Subcutaneous abdominal adipose tissue (tissue), 5 donors: Measurements from ENCODE around the gene STK32B.

Experiments
- H3K27ac ChIP-seq: one replicate; pipeline ENCODE4 v1.7.0; 2013; ENCODE audit warnings: low read depth, mild to moderate bottlenecking, inconsistent platforms, low read length, moderate library complexity
- H3K27me3 ChIP-seq, 5 donors: one replicate each; pipeline ENCODE4 v1.7.0; 2013; ENCODE audit warnings: low read length in 5 of 5, inconsistent platforms in 1 of 5; ENCODE audit not compliant: control insufficient read depth in 5 of 5, insufficient read depth in 4 of 5
- H3K36me3 ChIP-seq, 5 donors: one replicate each; pipeline ENCODE4 v1.7.0; 2013; ENCODE audit warnings: low read length in 5 of 5; ENCODE audit not compliant: control insufficient read depth in 5 of 5, insufficient read depth in 5 of 5
- H3K4me1 ChIP-seq, 5 donors: one replicate each; pipeline ENCODE4 v1.7.0; 2013; ENCODE audit warnings: low read length in 5 of 5, mild to moderate bottlenecking in 3 of 5, moderate library complexity in 1 of 5; ENCODE audit not compliant: control insufficient read depth in 5 of 5, insufficient read depth in 5 of 5
- H3K4me3 ChIP-seq, 5 donors: one replicate each; pipeline ENCODE4 v1.7.0; 2013; ENCODE audit warnings: low read length in 5 of 5, low read depth in 1 of 5
- H3K9ac ChIP-seq, 5 donors: one replicate each; pipeline ENCODE4 v1.7.0; 2013; ENCODE audit warnings: low read length in 5 of 5, mild to moderate bottlenecking in 4 of 5, moderate library complexity in 3 of 5
- H3K9me3 ChIP-seq, 5 donors: one replicate each; pipeline ENCODE4 v1.7.0; 2013; ENCODE audit warnings: low read length in 5 of 5; ENCODE audit not compliant: control insufficient read depth in 5 of 5
- donor health status: healthy.
- donor health status: healthy.
- donor health status: healthy.
- donor health status: healthy.
- donor health status: healthy.

Gene STK32B

GRCh38 chr4:5447755-5448154 is 396.5 kb downstream of the STK32B start:
- Histone ChIP-seq H3K4me1 (no peaks in the 10 kb centered on the region), H3K9ac (no peak overlapping the region), H3K9me3 (no peaks in the 10 kb centered on the region), H3K27me3 (no peaks in the 10 kb centered on the region), H3K36me3 (no peaks in the 10 kb centered on the region), H3K4me3 (no peak overlapping the region), H3K27ac (no peak overlapping the region)

GRCh38 chr4:5448221-5448620 is 396.9 kb downstream of the STK32B start:
- Histone ChIP-seq H3K4me1 (no peaks in the 10 kb centered on the region), H3K9me3 (no peaks in the 10 kb centered on the region), H3K27me3 (no peaks in the 10 kb centered on the region), H3K4me3 (no peak overlapping the region), H3K27ac (no peak overlapping the region), H3K36me3 (no peaks in the 10 kb centered on the region), H3K9ac (no peak overlapping the region)

GRCh38 chr4:5451243-5451642 is 400.0 kb downstream of the STK32B start:
- Histone ChIP-seq H3K4me3 (no peak overlapping the region), H3K27me3 (no peaks in the 10 kb centered on the region), H3K36me3 (no peaks in the 10 kb centered on the region), H3K9me3 (no peaks in the 10 kb centered on the region), H3K27ac (no peak overlapping the region), H3K4me1 (no peaks in the 10 kb centered on the region), H3K9ac (no peak overlapping the region)

- no peaks in the 10 kb centered on the region for H3K9me3 ChIP-seq
- no peak overlapping the region for H3K9ac ChIP-seq
- no peak overlapping the region for H3K4me3 ChIP-seq
- no peaks in the 10 kb centered on the region for H3K36me3 ChIP-seq
- H3K4me1 ChIP-seq, result no peaks in the 10 kb centered on the region
- H3K27ac ChIP-seq, result no peak overlapping the region
- no peaks in the 10 kb centered on the region for H3K27me3 ChIP-seq
Measured at GRCh38 chr4:5452156-5452555, 400.9 kb downstream of the STK32B start.

GRCh38 chr4:5455003-5455585 is 403.8 kb downstream of the STK32B start:
- H3K4me3 ChIP-seq, result no peak overlapping the region
- no peaks in the 10 kb centered on the region for H3K4me1 ChIP-seq
- no peaks in the 10 kb centered on the region for H3K9me3 ChIP-seq
- H3K9ac ChIP-seq, result no peak overlapping the region
- H3K27ac ChIP-seq, result no peak overlapping the region
- peaks cover 0 to 4% (median 0%) of the 10 kb centered on the region in 5 donors for H3K36me3 ChIP-seq
- no peaks in the 10 kb centered on the region for H3K27me3 ChIP-seq

GRCh38 chr4:5456296-5456845 is 405.1 kb downstream of the STK32B start:
- Histone ChIP-seq H3K27me3 (no peaks in the 10 kb centered on the region), H3K27ac (no peak overlapping the region), H3K9me3 (no peaks in the 10 kb centered on the region)

GRCh38 chr4:5458676-5459075 is 407.4 kb downstream of the STK32B start:
- no peak overlapping the region for H3K4me3 ChIP-seq
- H3K9me3 ChIP-seq, result no peaks in the 10 kb centered on the region
- no peak overlapping the region for H3K27ac ChIP-seq
- H3K27me3 ChIP-seq, result no peaks in the 10 kb centered on the region
- H3K36me3 ChIP-seq, result peaks cover 0 to 4% (median 0%) of the 10 kb centered on the region in 5 donors
- H3K9ac ChIP-seq, result no peak overlapping the region
- H3K4me1 ChIP-seq, result no peaks in the 10 kb centered on the region

More at GRCh38 chr4:5456296-5456845, 405.1 kb downstream of the STK32B start:
- H3K9ac ChIP-seq, result no peak overlapping the region
- peaks cover 0 to 4% (median 0%) of the 10 kb centered on the region in 5 donors for H3K36me3 ChIP-seq
- H3K4me3 ChIP-seq, result no peak overlapping the region
- no peaks in the 10 kb centered on the region for H3K4me1 ChIP-seq

- Histone ChIP-seq H3K4me3 (no peak overlapping the region), H3K9ac (no peak overlapping the region), H3K36me3 (peaks cover 0 to 4% (median 0%) of the 10 kb centered on the region in 5 donors), H3K4me1 (no peaks in the 10 kb centered on the region), H3K27ac (no peak overlapping the region), H3K27me3 (no peaks in the 10 kb centered on the region), H3K9me3 (no peaks in the 10 kb centered on the region)
Measured at GRCh38 chr4:5459236-5459635, 408.0 kb downstream of the STK32B start.

- Histone ChIP-seq H3K27ac (no peak overlapping the region), H3K4me3 (no peak overlapping the region), H3K9ac (no peak overlapping the region), H3K27me3 (no peaks in the 10 kb centered on the region), H3K36me3 (peaks cover 0 to 4% (median 0%) of the 10 kb centered on the region in 5 donors), H3K9me3 (no peaks in the 10 kb centered on the region), H3K4me1 (no peaks in the 10 kb centered on the region)
Measured at GRCh38 chr4:5460106-5460801, 409.0 kb downstream of the STK32B start.

GRCh38 chr4:5461477-5461876 is 410.2 kb downstream of the STK32B start:
- H3K27ac ChIP-seq, result no peak overlapping the region
- H3K9me3 ChIP-seq, result no peaks in the 10 kb centered on the region
- H3K4me3 ChIP-seq, result no peak overlapping the region
- H3K4me1 ChIP-seq, result no peaks in the 10 kb centered on the region
- no peak overlapping the region for H3K9ac ChIP-seq
- peaks cover 0 to 4% (median 0%) of the 10 kb centered on the region in 5 donors for H3K36me3 ChIP-seq
- H3K27me3 ChIP-seq, result no peaks in the 10 kb centered on the region
